SK-N-SH (cell line): ENCODE data around the gene SDK1. TPM values are rescaled to one million over a fixed set of nuclear protein-coding genes. Genes with fewer than 3 reads are reported as not detected.

ENCODE experiments used
- CTCF ChIA-PET: fragments of 300-600, 350-600 bp; formaldehyde crosslinking; extraction: SDS; loops from one replicate; lab custom pipeline; 2021; lab: Yijun Ruan, JAX
- POLR2A ChIA-PET: fragments of 350-600 bp; sonication (Branson Sonifier 250); formaldehyde crosslinking; extraction: SDS; loops from one replicate; lab custom pipeline; 2020; ENCODE audit warnings: antibody characterized with exemption, inconsistent platforms; lab: Yijun Ruan, JAX
- DNase-seq: peaks from one replicate; pipeline ENCODE4 v3.0.0; 2012
- H2AFZ ChIP-seq: fragments of 200-600 bp; sonication (generic); 2 replicates; pipeline ENCODE4 v1.8.1; 2016; ENCODE audit warnings: antibody characterized with exemption, mild to moderate bottlenecking, low read depth
- H3F3A ChIP-seq: fragments of 200-600 bp; sonication (generic); replicated peaks from 2 replicates; pipeline ENCODE3; 2016; ENCODE audit warnings: antibody characterized with exemption, mild to moderate bottlenecking; ENCODE audit not compliant: insufficient read depth
- H3K27ac ChIP-seq, 2 experiments: fragments of 200-500 bp in 1 of 2; fragments of 200-600 bp in 1 of 2; sonication (Bioruptor generic) in 1 of 2; sonication (generic), shearing (Covaris generic) in 1 of 2; 2 replicates each; pipeline versions ENCODE4 v1.5.1 to v1.6.1; 2014 to 2016; ENCODE audit warnings: low read depth in 2 of 2, inconsistent platforms in 1 of 2, low read length in 1 of 2, mild to moderate bottlenecking in 1 of 2, mixed read lengths in 1 of 2
- H3K27me3 ChIP-seq: fragments of 200-600 bp; sonication (generic), shearing (Covaris generic); 2 replicates; pipeline ENCODE4 v1.6.1; 2016; ENCODE audit warnings: mixed run types; ENCODE audit not compliant: insufficient read depth
- H3K36me3 ChIP-seq, 2 experiments: fragments of 200-500 bp in 1 of 2; fragments of 200-600 bp in 1 of 2; sonication (Bioruptor generic) in 1 of 2; sonication (generic) in 1 of 2; replicated peaks in 1 of 2; 2 replicates each; pipeline versions ENCODE3 to v1.5.1; 2014 to 2016; ENCODE audit warnings: low read length in 1 of 2, mild to moderate bottlenecking in 1 of 2; ENCODE audit not compliant: insufficient read depth in 2 of 2, control insufficient read depth in 1 of 2
- H3K4me1 ChIP-seq, 2 experiments: fragments of 200-500 bp in 1 of 2; fragments of 200-600 bp in 1 of 2; sonication (Bioruptor generic) in 1 of 2; sonication (generic), shearing (Covaris generic) in 1 of 2; 2 replicates each; pipeline versions ENCODE4 v1.5.1 to v1.6.1; 2014 to 2016; ENCODE audit warnings: low read depth in 1 of 2, low read length in 1 of 2, mixed run types in 1 of 2; ENCODE audit not compliant: insufficient read depth in 2 of 2, control insufficient read depth in 1 of 2
- H3K4me2 ChIP-seq: fragments of 200-600 bp; sonication (generic), shearing (Covaris generic); 2 replicates; pipeline ENCODE4 v1.6.1; 2017; ENCODE audit warnings: mixed run types
- H3K4me3 ChIP-seq, 2 experiments: fragments of 200-500 bp in 1 of 2; fragments of 200-600 bp in 1 of 2; sonication (Bioruptor generic) in 1 of 2; sonication (generic), shearing (Covaris generic) in 1 of 2; 2 replicates each; pipeline versions ENCODE4 v1.5.1 to v1.8.1; 2014 to 2016; ENCODE audit warnings: low read depth in 2 of 2, inconsistent platforms in 1 of 2, low read length in 1 of 2, mild to moderate bottlenecking in 1 of 2, mixed read lengths in 1 of 2, moderate library complexity in 1 of 2
- H3K79me2 ChIP-seq: fragments of 200-600 bp; sonication (generic); 2 replicates; pipeline ENCODE4 v1.8.1; 2017; ENCODE audit warnings: mild to moderate bottlenecking; ENCODE audit not compliant: insufficient read depth
- H3K9ac ChIP-seq: fragments of 200-600 bp; sonication (generic); 2 replicates; pipeline ENCODE4 v1.6.1; 2017; ENCODE audit warnings: mixed run types
- H3K9me2 ChIP-seq: fragments of 200-600 bp; sonication (generic); 2 replicates; pipeline ENCODE4 v1.6.1; 2017; ENCODE audit warnings: mixed run types
- H3K9me3 ChIP-seq: fragments of 200-600 bp; sonication (generic); 2 replicates; pipeline ENCODE4 v1.6.1; 2017; ENCODE audit warnings: mixed run types, mild to moderate bottlenecking, moderate library complexity
- H4K20me1 ChIP-seq: fragments of 200-600 bp; sonication (generic); 2 replicates; pipeline ENCODE4 v1.6.1; 2017; ENCODE audit warnings: mild to moderate bottlenecking, mixed run types; ENCODE audit not compliant: insufficient read depth
- CHD2 ChIP-seq: fragments of 150-350 bp; IDR thresholded peaks from 2 replicates; pipeline ENCODE4 v1.6.1; 2018; ENCODE audit warnings: low read length; ENCODE audit not compliant: partially characterized antibody
- ELF1 ChIP-seq: IDR thresholded peaks from 2 replicates; pipeline ENCODE4 v1.4.0; 2012
- GABPA ChIP-seq: IDR thresholded peaks from 2 replicates; pipeline ENCODE4 v1.4.0; 2012; ENCODE audit warnings: low read depth, mild to moderate bottlenecking
- MAX ChIP-seq: IDR thresholded peaks from 2 replicates; pipeline ENCODE4 v1.4.0; 2012; ENCODE audit warnings: low read depth
- MEF2A ChIP-seq: IDR thresholded peaks from 2 replicates; pipeline ENCODE4 v1.4.0; 2012; ENCODE audit warnings: low read depth, borderline replicate concordance
- POLR2AphosphoS5 ChIP-seq: IDR thresholded peaks from 2 replicates; pipeline ENCODE4 v1.6.1; 2012; ENCODE audit warnings: low read depth, low read length
- RAD21 ChIP-seq: IDR thresholded peaks from 2 replicates; pipeline ENCODE4 v1.6.1; 2012; ENCODE audit warnings: mild to moderate bottlenecking, low read length
- RCOR1 ChIP-seq: fragments of 150-350 bp; IDR thresholded peaks from 2 replicates; pipeline ENCODE4 v1.6.1; 2017; ENCODE audit warnings: antibody characterized with exemption, low read length
- RXRA ChIP-seq: IDR thresholded peaks from 2 replicates; pipeline ENCODE4 v1.4.0; 2012; ENCODE audit warnings: low read depth, mild to moderate bottlenecking, borderline replicate concordance
- SMC3 ChIP-seq: IDR thresholded peaks from 2 replicates; pipeline ENCODE4 v1.6.1; 2012; ENCODE audit warnings: low read depth, low read length, improper control_type of control experiment
- TAF1 ChIP-seq: IDR thresholded peaks from 2 replicates; pipeline ENCODE4 v1.6.1; 2012; ENCODE audit warnings: low read depth, mild to moderate bottlenecking, low read length, moderate library complexity, borderline replicate concordance
- TCF12 ChIP-seq: IDR thresholded peaks from 2 replicates; pipeline ENCODE4 v1.4.0; 2012
- YY1 ChIP-seq: IDR thresholded peaks from 2 replicates; pipeline ENCODE4 v1.4.0; 2012; ENCODE audit warnings: low read depth, mild to moderate bottlenecking
- ZBTB33 ChIP-seq: IDR thresholded peaks from 2 replicates; pipeline ENCODE4 v1.4.0; 2012; ENCODE audit warnings: low read depth, borderline replicate concordance
- WGBS: methylation state at CpG from one replicate; pipeline ENCODE4 v1.1.6; 2017; ENCODE audit warnings: low lambda C conversion rate; 5-methylcytosine and 5-hydroxymethylcytosine counted together
- polyA plus RNA-seq, 3 experiments: library from polyadenylated mRNA; depleted of rRNA; stranded (reverse); fragments of >200 nt; gene quantifications; 2 replicates each; pipeline ENCODE4 v1.2.3, GENCODE V29; 2012
- TF ChIP-seq, protein P1 (sequence below): IDR thresholded peaks from 2 replicates; pipeline ENCODE4 v1.4.0; 2012; ENCODE audit warnings: low read depth, borderline replicate concordance
- TF ChIP-seq, protein P2 (sequence below): IDR thresholded peaks from 2 replicates; pipeline ENCODE4 v1.6.1; 2012; ENCODE audit warnings: mild to moderate bottlenecking, low read depth, low read length, moderate library complexity
- TF ChIP-seq, protein P3 (sequence below): fragments of 150-350 bp; IDR thresholded peaks from 2 replicates; pipeline ENCODE4 v1.6.1; 2017; ENCODE audit warnings: antibody characterized with exemption, low read length, low read depth, borderline replicate concordance

SDK1 gene
- polyA plus RNA-seq, 1 of the 3 experiments (the other 2 are of a cell fraction) = 1.2 TPM

DNA sequence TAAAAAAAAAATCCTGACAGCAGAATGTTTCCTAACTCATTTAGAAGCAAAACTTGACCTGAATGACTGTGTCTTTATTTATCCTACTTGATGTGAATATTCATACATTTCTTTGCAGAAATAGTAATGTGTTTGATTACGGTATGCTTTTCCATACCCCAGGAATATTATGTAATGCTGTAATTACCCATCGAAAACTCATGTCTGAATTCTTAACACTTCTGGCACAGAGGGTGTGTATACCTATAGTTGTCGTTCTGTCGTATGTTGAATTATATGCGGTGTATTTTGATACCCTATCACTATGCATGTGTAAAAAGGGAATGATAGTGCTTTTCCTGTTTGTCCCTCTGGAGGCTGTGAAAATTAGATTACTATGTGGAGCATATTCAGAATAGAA is 26.6 kb downstream of the SDK1 start:
- H3F3A ChIP-seq = no peaks in the 10 kb centered on the region
- no peak for TF ChIP-seq CHD2
- TF ChIP-seq RXRA = no peak
- TF ChIP-seq, protein P1, sequence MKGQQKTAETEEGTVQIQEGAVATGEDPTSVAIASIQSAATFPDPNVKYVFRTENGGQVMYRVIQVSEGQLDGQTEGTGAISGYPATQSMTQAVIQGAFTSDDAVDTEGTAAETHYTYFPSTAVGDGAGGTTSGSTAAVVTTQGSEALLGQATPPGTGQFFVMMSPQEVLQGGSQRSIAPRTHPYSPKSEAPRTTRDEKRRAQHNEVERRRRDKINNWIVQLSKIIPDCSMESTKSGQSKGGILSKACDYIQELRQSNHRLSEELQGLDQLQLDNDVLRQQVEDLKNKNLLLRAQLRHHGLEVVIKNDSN = no peak
- TF ChIP-seq TAF1 = no peak
- no peak for TF ChIP-seq SMC3
- no peak for TF ChIP-seq MAX
- TF ChIP-seq, protein P2, sequence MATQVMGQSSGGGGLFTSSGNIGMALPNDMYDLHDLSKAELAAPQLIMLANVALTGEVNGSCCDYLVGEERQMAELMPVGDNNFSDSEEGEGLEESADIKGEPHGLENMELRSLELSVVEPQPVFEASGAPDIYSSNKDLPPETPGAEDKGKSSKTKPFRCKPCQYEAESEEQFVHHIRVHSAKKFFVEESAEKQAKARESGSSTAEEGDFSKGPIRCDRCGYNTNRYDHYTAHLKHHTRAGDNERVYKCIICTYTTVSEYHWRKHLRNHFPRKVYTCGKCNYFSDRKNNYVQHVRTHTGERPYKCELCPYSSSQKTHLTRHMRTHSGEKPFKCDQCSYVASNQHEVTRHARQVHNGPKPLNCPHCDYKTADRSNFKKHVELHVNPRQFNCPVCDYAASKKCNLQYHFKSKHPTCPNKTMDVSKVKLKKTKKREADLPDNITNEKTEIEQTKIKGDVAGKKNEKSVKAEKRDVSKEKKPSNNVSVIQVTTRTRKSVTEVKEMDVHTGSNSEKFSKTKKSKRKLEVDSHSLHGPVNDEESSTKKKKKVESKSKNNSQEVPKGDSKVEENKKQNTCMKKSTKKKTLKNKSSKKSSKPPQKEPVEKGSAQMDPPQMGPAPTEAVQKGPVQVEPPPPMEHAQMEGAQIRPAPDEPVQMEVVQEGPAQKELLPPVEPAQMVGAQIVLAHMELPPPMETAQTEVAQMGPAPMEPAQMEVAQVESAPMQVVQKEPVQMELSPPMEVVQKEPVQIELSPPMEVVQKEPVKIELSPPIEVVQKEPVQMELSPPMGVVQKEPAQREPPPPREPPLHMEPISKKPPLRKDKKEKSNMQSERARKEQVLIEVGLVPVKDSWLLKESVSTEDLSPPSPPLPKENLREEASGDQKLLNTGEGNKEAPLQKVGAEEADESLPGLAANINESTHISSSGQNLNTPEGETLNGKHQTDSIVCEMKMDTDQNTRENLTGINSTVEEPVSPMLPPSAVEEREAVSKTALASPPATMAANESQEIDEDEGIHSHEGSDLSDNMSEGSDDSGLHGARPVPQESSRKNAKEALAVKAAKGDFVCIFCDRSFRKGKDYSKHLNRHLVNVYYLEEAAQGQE = no peak
- TF ChIP-seq, all 33 proteins: peak for 0
- Histone ChIP-seq H3K27me3 (no peaks in the 10 kb centered on the region), H3K79me2 (no peaks in the 10 kb centered on the region), H3K9ac (no peak overlapping the region), H3K4me1 (no peaks in the 10 kb centered on the region; a peak in 1 of 4 replicates), H3K9me3 (no peaks in the 10 kb centered on the region), H3K4me2 (no peak overlapping the region), H3K4me3 (no peak overlapping the region), H2AFZ (no peak overlapping the region), H3K36me3 (no peaks in the 10 kb centered on the region), H3K9me2 (no peaks in the 10 kb centered on the region), H4K20me1 (no peaks in the 10 kb centered on the region), H3K27ac (no peak overlapping the region)
- POLR2A ChIA-PET = no interaction called here
- 79% methylated on average over 5 of the region's 5 CpGs for WGBS
- DNase-seq = no peak
- CTCF ChIA-PET = interaction anchor here (1.1 to 1.9 kb wide), 3 partner anchors 10 to 1304 kb away, joined by 3 to 4 read pairs (median 4); no protein-coding TSS in a partner anchor

GRCh38 chr7:3332308-3332707 is 31.3 kb downstream of the SDK1 start:
- H3K36me3 ChIP-seq = no peaks in the 10 kb centered on the region

More at GRCh38 chr7:3332308-3332707, 31.3 kb downstream of the SDK1 start:
- no peak overlapping the region for H3K4me3 ChIP-seq
- H3K4me2 ChIP-seq = no peak overlapping the region
- no peaks in the 10 kb centered on the region for H3K9me2 ChIP-seq
- H3K4me1 ChIP-seq = no peaks in the 10 kb centered on the region; a peak in 1 of 4 replicates
- H3K9ac ChIP-seq = no peak overlapping the region
- POLR2A ChIA-PET = no interaction called here
- H3K27me3 ChIP-seq = no peaks in the 10 kb centered on the region
- 36% methylated on average over 2 of the region's 2 CpGs for WGBS
- H3K79me2 ChIP-seq = no peaks in the 10 kb centered on the region
- TF ChIP-seq ELF1 (no peak), SMC3 (no peak), GABPA (no peak), RCOR1 (no peak), POLR2AphosphoS5 (no peak), YY1 (no peak), MEF2A (no peak), RXRA (no peak), TAF1 (no peak), RAD21 (no peak), ZBTB33 (no peak), TCF12 (no peak)
- TF ChIP-seq, protein P3, sequence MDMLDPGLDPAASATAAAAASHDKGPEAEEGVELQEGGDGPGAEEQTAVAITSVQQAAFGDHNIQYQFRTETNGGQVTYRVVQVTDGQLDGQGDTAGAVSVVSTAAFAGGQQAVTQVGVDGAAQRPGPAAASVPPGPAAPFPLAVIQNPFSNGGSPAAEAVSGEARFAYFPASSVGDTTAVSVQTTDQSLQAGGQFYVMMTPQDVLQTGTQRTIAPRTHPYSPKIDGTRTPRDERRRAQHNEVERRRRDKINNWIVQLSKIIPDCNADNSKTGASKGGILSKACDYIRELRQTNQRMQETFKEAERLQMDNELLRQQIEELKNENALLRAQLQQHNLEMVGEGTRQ = no peak
- TF ChIP-seq, all 33 proteins: peak for 0
- Histone ChIP-seq H3K27ac (no peak overlapping the region), H3F3A (no peaks in the 10 kb centered on the region), H4K20me1 (no peaks in the 10 kb centered on the region), H2AFZ (no peak overlapping the region), H3K9me3 (no peaks in the 10 kb centered on the region)
- CTCF ChIA-PET = interaction anchor here (1.0 kb wide), 1 partner anchor 10 kb away, joined by 3 read pairs; no protein-coding TSS in a partner anchor
- DNase-seq = no peak
